VCaP (cell line): ENCODE measurements around the gene SS18L1.
"Not testable (repeated sequence)": the region's sequence is repeated elsewhere in the genome, so short reads cannot be mapped to it uniquely, and the experiment has no call there.

ENCODE experiments used
- H3K27ac ChIP-seq: fragments of 450-650 bp; 2 replicates; pipeline ENCODE4 v1.5.1; 2017
- TF ChIP-seq, protein P1 (sequence below): fragments of 450-650 bp; conservative IDR thresholded peaks from 2 replicates; pipeline ENCODE4 v1.5.1; 2017; ENCODE audit warnings: mild to moderate bottlenecking, moderate library complexity

The SS18L1 gene

DNA sequence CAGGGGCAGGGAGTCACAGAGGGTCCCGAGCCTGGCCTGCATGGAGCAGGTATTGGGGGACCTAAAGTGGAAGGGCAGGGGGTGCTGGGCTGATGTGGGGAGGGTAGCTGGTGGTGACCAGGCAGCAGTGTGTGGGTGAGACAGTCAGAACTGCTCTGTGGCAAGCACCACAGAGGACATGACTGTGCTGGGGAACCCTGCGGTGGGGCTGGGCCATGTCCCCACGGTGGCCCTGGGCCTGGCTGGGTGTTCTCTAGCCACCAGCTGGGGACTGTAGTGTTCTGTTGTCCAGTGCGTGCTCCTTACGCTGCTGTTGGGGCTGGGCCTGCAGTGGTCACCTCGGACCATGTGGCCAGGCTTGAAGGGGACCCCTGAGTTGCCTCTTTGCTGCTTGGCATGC, 3.6 kb downstream of the SS18L1 start:
- H3K27ac ChIP-seq = no peak overlapping the region
- TF ChIP-seq, protein P1, sequence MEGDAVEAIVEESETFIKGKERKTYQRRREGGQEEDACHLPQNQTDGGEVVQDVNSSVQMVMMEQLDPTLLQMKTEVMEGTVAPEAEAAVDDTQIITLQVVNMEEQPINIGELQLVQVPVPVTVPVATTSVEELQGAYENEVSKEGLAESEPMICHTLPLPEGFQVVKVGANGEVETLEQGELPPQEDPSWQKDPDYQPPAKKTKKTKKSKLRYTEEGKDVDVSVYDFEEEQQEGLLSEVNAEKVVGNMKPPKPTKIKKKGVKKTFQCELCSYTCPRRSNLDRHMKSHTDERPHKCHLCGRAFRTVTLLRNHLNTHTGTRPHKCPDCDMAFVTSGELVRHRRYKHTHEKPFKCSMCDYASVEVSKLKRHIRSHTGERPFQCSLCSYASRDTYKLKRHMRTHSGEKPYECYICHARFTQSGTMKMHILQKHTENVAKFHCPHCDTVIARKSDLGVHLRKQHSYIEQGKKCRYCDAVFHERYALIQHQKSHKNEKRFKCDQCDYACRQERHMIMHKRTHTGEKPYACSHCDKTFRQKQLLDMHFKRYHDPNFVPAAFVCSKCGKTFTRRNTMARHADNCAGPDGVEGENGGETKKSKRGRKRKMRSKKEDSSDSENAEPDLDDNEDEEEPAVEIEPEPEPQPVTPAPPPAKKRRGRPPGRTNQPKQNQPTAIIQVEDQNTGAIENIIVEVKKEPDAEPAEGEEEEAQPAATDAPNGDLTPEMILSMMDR = no peak

DNA sequence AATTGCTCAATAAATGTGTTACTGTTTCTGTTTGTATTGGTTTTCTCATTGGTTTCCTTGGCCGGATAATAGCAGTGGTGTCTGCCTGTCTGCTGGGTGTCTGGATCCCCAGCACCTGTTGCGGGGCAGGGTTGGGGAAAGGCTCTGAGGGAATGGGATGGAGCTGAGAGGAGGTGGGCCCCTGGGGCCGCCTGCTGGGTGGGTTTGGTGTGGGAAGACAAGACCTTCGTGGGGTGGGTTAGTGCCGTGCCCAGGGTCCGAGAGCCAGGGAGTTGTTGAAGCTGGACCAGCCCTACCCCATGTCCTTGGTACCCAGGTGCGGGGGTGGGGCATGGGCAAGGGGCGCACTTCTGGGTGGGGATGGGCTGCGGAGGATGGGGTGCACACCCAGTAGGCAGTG, 4.0 kb downstream of the SS18L1 start:
- no peak overlapping the region for H3K27ac ChIP-seq
- TF ChIP-seq, protein P1 = no peak

DNA sequence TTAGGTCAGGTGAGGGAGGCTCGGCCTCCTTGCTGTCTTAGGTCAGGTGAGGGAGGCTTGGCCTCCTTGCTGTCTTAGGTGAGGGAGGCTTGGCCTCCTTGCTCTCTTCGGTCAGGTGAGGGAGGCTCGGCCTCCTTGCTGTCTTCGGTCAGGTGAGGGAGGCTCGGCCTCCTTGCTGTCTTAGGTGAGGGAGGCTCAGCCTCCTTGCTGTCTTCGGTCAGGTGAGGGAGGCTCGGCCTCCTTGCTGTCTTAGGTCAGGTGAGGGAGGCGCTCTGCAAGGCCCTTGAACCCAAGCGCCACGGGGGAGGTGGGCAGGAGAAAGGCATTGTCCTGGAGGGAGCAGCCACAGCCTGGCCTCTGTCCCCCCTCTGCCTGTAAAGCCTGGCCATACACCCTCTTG, 4.8 kb downstream of the SS18L1 start:
- not testable (repeated sequence) for H3K27ac ChIP-seq

DNA sequence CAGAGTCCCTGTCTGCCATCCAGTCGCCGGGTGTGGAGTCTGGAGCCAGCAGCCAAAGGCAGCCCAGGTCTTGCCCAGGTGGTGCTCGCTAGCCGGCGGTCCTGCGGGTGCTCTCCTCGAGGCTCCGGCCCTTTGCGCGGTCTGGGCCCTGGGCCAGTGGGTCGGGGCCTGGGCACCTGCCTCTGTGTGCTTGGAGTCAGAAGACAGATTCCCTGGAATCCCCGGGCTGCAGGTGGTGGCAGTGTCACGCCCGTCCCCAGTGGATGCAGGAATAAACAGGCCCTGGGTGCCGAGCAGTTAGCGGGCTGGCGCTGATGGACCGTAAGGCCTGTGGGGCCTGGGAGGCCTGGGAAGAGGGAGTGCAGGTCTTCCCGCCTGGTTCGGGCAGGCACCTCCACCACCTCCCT, 5.3 kb downstream of the SS18L1 start:
- TF ChIP-seq, protein P1 = no peak
- peak overlapping the region; percentile 2; the same call in 1 of the 2 replicates for H3K27ac ChIP-seq

DNA sequence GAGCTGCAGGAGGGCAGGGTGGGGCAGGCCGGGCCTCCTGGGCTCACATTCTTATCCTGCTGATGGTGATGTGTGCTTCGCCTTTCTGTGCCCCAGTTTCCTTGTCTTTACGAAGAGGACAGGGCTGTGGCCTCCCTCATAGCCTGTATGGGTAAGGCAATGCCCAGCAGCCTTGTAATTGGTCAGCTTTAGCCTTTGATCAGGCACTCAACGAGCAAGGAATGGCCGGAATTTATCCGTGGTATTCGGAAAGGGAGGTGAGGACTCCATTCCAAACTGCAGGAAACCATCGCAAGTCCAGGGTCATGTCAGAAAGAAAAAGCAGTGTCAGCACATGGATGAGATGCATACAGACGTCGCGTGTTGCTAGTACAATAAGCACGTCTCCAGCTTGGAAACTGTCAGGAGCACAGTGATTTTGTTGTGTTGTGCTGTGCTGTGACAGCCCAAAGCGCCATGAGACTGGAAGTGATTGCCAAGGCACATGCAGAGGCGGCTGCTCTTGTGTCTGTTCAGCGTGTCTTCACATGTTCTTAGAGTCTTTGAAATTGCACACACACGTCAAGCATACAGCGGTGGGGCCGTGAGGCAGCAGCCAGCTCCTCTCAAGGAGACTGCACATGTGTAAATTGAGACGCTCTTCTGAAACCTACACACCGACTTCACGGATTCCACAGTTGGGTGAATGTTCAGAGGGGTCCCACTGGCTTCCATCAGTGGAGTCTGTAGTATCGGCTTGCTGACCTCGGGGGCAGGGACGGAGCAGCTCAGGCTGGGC, 6.2 kb downstream of the SS18L1 start:
- H3K27ac ChIP-seq = peak overlapping the region; percentile 2; the same call in 1 of the 2 replicates
- TF ChIP-seq, protein P1 = no peak

DNA sequence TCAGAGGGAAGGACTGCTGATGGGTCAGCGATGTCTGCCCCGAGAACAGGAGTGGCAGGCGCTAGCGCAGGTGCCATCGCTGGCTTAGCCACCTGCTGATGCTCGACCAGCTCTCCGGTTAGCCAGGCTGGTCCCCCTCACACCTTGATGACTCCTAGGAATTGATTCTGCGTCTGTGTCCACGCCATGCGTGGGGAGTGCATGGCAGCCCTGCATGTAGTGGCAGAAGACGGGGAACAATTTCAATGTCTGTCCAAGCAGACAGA, 6.7 kb downstream of the SS18L1 start:
- TF ChIP-seq, protein P1 = no peak
- no peak overlapping the region for H3K27ac ChIP-seq

DNA sequence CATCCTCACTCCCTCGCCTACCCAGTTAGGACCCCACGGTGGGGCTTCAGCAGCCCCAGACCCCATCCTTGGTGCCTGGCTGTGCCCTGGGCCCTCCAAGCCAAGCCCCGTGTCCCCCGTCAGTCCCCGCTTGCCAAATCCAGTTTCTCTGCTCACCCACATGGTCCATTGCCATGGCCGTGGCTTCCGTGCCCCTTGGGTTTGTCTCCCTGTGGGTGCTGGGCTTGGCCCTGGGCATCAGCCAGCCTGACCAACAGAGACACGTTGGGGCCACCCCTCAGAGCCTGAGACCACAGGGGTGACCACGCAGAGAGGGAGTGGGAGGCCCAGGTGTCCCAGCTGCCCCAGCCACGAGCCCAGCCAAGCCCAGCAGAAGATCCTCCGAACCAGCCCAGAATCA, 7.7 kb downstream of the SS18L1 start:
- TF ChIP-seq, protein P1 = no peak
- no peak overlapping the region; the same call in 1 of the 2 replicates for H3K27ac ChIP-seq

DNA sequence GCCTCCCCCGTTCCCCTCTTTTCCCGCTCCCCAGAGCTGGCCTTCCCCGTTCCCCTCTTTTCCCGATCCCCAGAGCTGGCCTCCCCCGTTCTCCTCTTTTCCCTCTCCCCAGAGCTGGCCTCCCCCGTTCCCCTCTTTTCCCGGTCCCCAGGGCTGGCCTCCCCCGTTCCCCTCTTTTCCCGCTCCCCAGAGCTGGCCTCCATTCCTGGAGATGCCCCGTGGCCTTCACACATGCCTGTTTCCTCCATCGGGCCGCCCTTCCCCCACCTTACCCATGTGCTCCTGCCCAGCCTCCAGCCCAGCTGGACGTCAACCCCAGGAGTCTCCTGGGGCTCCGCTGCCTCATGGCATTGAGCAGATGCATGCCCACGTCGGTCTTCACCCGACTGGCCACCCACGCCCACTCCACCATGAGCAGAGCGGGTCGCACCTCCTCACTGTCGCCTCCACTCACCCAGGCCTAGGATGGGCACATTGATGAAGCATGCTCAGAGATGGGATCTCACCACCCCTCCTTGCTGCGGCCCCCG, 8.3 kb downstream of the SS18L1 start:
- H3K27ac ChIP-seq = no peak overlapping the region
- TF ChIP-seq, protein P1 = no peak
